GM23248 (cell line): ENCODE data around the gene FLII.
"Not testable (repeated sequence)": the region's sequence is repeated elsewhere in the genome, so short reads cannot be mapped to it uniquely, and the experiment has no call there.

Source experiments
- EZH2 ChIP-seq: fragments of 200-600 bp; sonication (generic); IDR thresholded peaks from 2 replicates; pipeline ENCODE4 v1.6.1; 2018; ENCODE audit warnings: antibody characterized with exemption, mild to moderate bottlenecking; ENCODE audit not compliant: insufficient read depth, poor library complexity, severe bottlenecking
- EZH2phosphoT487 ChIP-seq: fragments of 200-600 bp; sonication (generic); IDR thresholded peaks from 2 replicates; pipeline ENCODE4 v1.6.1; 2018; ENCODE audit warnings: antibody characterized with exemption, moderate library complexity, mild to moderate bottlenecking, low read depth; ENCODE audit not compliant: insufficient read depth

DNA sequence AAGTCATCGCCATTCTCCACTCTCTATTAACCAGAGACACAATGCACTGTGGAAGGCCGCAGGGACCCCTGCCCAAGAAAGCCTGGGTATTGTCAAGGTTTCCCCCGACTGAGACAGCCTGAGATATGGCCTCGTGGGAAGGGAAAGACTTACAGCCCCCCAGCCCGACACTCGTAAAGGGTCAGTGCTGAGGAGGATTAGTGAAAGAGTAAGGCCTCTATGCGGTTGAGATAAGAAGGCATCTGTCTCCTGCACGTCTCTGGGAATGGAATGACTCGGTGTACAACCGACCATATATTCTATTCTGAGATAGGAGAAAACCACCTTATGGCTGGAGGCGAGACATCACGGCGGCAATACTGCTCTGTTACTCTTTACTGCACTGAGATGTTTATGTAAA, 44.7 kb upstream of the FLII start:
- TF ChIP-seq EZH2, EZH2phosphoT487: not testable (repeated sequence)
